22Rv1 (cell line): Measurements from ENCODE around the gene FAM72B.
"Not testable (repeated sequence)": the region's sequence is repeated elsewhere in the genome, so short reads cannot be mapped to it uniquely, and the experiment has no call there.

Experiments used
- CTCF ChIP-seq: fragments of 450-650 bp; IDR thresholded peaks from 2 replicates; pipeline ENCODE4 v1.5.1; 2017; ENCODE audit warnings: mild to moderate bottlenecking
- ZFX ChIP-seq: fragments of 450-650 bp; IDR thresholded peaks from 2 replicates; pipeline ENCODE4 v1.6.1; 2017; ENCODE audit warnings: antibody characterized with exemption, borderline replicate concordance

DNA sequence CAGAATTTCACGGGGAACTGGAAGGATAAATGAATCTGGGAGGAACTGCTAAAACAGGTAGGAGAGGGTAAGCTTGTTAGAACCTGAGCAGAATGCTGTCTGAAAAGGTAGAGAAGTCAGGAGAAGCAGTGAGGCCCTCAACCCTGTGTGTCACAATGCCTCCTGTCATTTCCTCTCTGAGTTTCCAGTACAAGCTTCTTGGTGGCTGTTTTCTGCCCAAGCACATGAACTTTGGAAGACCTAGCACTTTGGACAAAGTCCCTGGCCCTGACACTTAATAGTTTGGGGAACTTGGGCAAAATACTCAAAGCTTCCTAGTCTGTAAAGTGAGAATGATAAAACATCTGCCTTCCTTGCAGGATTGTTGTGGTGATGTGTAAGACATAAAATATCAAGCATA, 52.6 kb downstream of the FAM72B start:
- not testable (repeated sequence) for TF ChIP-seq CTCF, ZFX
